ENCODE data around the gene DAZL.

Gene DAZL

DNA sequence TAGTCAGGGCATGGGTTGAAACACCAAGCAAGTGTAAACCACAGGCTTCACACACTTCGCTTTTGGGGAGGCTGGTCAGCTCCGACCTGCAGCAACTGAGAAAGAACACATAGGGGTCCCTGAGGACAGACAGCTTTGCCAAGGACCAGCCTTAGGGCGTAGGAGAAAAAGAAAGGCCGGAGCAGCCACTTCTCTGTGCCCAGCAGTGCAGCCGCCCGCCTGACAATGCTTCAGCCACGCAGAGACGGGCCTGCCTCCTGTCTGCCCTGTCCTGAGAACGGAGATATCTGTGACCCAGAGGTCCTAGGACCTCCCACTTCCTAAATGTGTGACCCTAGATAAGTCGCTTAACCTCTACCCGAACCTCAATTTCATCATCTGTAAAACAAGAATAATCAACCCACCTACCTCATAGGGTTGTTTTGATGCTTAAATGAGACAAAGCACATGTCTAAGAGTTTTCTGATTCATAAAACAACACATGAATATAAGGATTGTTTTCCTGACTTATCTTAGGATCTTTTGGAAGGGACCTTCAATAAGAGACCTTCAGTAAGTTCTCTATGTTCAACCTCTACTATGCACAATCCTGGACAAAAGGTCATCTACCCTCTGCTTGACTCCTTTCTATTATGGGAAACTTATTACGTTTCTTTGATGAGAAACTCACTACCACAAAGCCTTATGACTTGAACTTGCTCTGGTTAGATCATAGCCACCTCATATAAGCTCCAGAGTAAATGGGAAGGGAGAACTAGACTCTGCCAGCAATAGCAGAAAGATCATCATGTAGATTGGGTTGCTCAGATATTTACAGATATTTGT, 58.8 kb downstream of the DAZL start:
- H3K27me3 Mint-ChIP-seq, result peaks cover 0 to 6% of the 10 kb centered on the region in 2 donors
- H3K4me3 Mint-ChIP-seq, result peak overlapping the region; percentile 7 to 34
- H3K4me1 Mint-ChIP-seq (ENCODE audit: low read depth in 2 of 2), result peaks cover 16 to 26% of the 10 kb centered on the region in 2 donors
- H3K9me3 Mint-ChIP-seq, result no peaks in the 10 kb centered on the region
- H3K27ac Mint-ChIP-seq, result peak overlapping the region; percentile 36 to 61
- peak; percentile 24 for ATAC-seq (replicated peaks)
- H3K36me3 Mint-ChIP-seq (ENCODE audit: insufficient read depth), result peaks cover 3% of the 10 kb centered on the region
- no peak for DNase-seq

DNA sequence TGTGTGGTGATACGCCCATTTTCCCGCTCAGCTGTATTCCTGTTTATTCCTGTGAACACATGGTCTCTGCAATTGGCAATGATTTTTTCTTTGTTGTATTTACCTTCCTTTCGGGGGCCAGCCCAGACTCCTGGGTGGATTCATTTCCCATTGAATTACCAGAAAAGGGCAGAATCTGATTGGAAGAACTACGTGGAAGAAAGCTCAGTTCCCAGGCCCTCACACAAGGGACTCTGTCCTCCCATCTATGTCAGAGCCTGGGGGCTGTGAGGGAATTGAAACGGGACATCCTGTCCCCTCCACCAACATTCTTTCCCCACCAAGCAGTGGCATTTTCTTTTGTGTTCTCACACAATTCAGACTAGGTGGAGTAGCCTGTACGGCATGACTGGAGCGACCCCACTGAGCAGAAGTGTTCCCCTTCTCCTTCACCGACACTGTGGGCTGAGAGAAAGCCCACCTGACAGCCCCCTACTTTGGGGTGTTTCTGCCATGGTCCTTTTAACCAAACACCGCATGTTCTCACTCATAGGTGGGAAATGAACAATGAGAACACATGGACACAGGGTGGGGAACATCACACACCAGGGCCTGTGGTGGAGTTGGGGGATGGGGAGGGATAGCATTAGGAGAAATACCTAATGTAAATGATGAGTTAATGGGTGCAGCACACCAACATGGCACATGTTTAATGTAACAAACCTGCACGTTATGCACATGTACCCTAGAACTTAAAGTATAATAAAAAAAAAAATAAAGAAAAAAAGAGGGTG, 59.6 kb downstream of the DAZL start:
- H3K4me1 Mint-ChIP-seq (ENCODE audit: low read depth in 2 of 2), result peaks cover 13 to 22% of the 10 kb centered on the region in 2 donors
- peak overlapping the region; percentile 21 to 34 for H3K4me3 Mint-ChIP-seq
- H3K27me3 Mint-ChIP-seq, result no peaks in the 10 kb centered on the region
- H3K9me3 Mint-ChIP-seq, result no peaks in the 10 kb centered on the region
- no peak for ATAC-seq (replicated peaks)
- DNase-seq, result no peak
- H3K27ac Mint-ChIP-seq, result peak overlapping the region; percentile 55 to 61
- H3K36me3 Mint-ChIP-seq (ENCODE audit: insufficient read depth), result no peaks in the 10 kb centered on the region

GRCh38 chr3:16543242-16543864, 61.9 kb downstream of the DAZL start:
- H3K4me3 Mint-ChIP-seq, result no peak overlapping the region
- no peak overlapping the region for H3K27ac Mint-ChIP-seq
- H3K4me1 Mint-ChIP-seq (ENCODE audit: low read depth in 2 of 2), result peaks cover 13 to 22% of the 10 kb centered on the region in 2 donors
- no peaks in the 10 kb centered on the region for H3K9me3 Mint-ChIP-seq
- ATAC-seq (replicated peaks), result no peak
- no peak for DNase-seq
- H3K36me3 Mint-ChIP-seq (ENCODE audit: insufficient read depth), result no peaks in the 10 kb centered on the region
- H3K27me3 Mint-ChIP-seq, result peaks cover 6 to 9% of the 10 kb centered on the region in 2 donors

DNA sequence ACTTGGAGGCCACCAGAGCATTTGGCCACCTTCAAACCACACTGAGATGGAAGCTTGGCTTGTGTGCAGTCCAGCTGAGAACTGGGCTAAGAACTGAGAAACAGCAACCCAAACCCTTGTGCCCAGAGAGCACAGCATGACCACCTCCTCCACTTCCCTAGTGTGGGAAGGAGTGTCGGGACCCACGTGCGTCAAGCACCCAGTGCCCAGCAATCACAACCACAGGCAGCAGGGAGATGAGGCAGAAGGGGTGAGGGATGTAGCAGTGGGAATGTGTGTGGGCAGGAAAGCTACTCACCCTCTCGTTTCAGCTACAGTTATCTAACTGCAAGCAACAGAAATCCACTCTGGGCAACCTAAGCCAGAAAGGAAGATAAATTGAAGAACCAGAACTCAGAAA, 66.7 kb downstream of the DAZL start:
- H3K4me1 Mint-ChIP-seq (ENCODE audit: low read depth in 2 of 2), result peaks cover 2% of the 10 kb centered on the region in 2 donors
- no peak overlapping the region for H3K27ac Mint-ChIP-seq
- H3K27me3 Mint-ChIP-seq, result peaks cover 18 to 29% of the 10 kb centered on the region in 2 donors
- DNase-seq (no peak), ATAC-seq (replicated peaks) (no peak)
- H3K9me3 Mint-ChIP-seq, result no peaks in the 10 kb centered on the region
- H3K4me3 Mint-ChIP-seq, result no peak overlapping the region
- H3K36me3 Mint-ChIP-seq (ENCODE audit: insufficient read depth), result peaks cover 3% of the 10 kb centered on the region

DNA sequence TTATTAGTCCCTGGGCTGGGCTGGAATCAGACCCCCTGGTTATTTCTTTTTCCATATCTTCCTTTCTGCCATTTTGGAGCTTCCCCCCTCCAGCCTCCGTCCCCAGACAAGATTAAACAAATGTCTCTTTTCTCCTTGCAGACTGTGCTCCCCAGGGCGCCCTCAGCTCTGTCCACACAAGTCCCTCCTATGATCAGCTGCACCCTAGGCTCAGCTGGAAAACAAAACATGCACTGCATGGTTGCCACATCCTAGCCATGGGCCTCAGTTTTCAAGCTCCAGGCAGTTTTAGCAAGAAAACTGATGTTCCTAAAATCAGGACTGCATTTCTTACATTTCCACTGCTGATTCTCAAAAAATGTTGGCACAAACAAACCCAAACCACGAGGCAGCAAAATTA, 68.2 kb downstream of the DAZL start:
- peaks cover 18 to 29% of the 10 kb centered on the region in 2 donors for H3K27me3 Mint-ChIP-seq
- H3K36me3 Mint-ChIP-seq (ENCODE audit: insufficient read depth), result peaks cover 3% of the 10 kb centered on the region
- H3K9me3 Mint-ChIP-seq, result no peaks in the 10 kb centered on the region
- no peak for DNase-seq
- no peak overlapping the region for H3K27ac Mint-ChIP-seq
- H3K4me1 Mint-ChIP-seq (ENCODE audit: low read depth in 2 of 2), result no peaks in the 10 kb centered on the region
- no peak for ATAC-seq (replicated peaks)
- H3K4me3 Mint-ChIP-seq, result no peak overlapping the region

Data from effector memory CD8-positive, alpha-beta T cell (primary cell).